ENCODE data around the gene CFAP47. TPM values are rescaled to one million over a fixed set of nuclear protein-coding genes. Genes with fewer than 3 reads are reported as not detected.

Gene CFAP47
- total and polyA plus RNA-seq, 4 experiments from 2014 or later: not detected

GRCh38 chrX:36422368-36422767 is 502.8 kb downstream of the CFAP47 start:
- H3K27ac Mint-ChIP-seq: no peak overlapping the region
- H3K4me1 ChIP-seq (ENCODE audit: insufficient read depth, low read length): no peaks in the 10 kb centered on the region
- POLR2A ChIA-PET (ENCODE audit: partially characterized antibody): no interaction called here
- H3K4me3 ChIP-seq (ENCODE audit: low read length in 2 of 2): no peak overlapping the region
- no peaks in the 10 kb centered on the region for H3K36me3 Mint-ChIP-seq
- no peaks in the 10 kb centered on the region for H3K27me3 Mint-ChIP-seq
- DNase-seq: no peak
- H3K4me3 Mint-ChIP-seq: no peak overlapping the region
- no peaks in the 10 kb centered on the region for H3K9me3 ChIP-seq (ENCODE audit: control insufficient read depth in 1 of 2, low read length in 2 of 2)
- no peak overlapping the region for H3K27ac ChIP-seq (ENCODE audit: low read depth, low read length)
- CTCF ChIA-PET (ENCODE audit: partially characterized antibody): no interaction called here
- H3K9me3 Mint-ChIP-seq: peaks cover 0 to 7% (median 0%) of the 10 kb centered on the region in 8 donors
- intact Hi-C loops (cut with micrococcal nuclease): no loop called here
- H3K36me3 ChIP-seq (ENCODE audit: insufficient read depth, low read length): no peaks in the 10 kb centered on the region
- no peaks in the 10 kb centered on the region for H3K4me1 Mint-ChIP-seq
- H3K27me3 ChIP-seq (ENCODE audit: insufficient read depth, low read length): no peaks in the 10 kb centered on the region

GRCh38 chrX:36431819-36432218 is 512.3 kb downstream of the CFAP47 start:
- intact Hi-C loops (cut with micrococcal nuclease): no loop called here
- Mint-ChIP-seq H3K36me3 (no peaks in the 10 kb centered on the region), H3K4me3 (no peak overlapping the region), H3K4me1 (no peaks in the 10 kb centered on the region), H3K9me3 (peaks cover 0 to 3% (median under 1%) of the 10 kb centered on the region in 8 donors), H3K27me3 (no peaks in the 10 kb centered on the region), H3K27ac (no peak overlapping the region)
- no peak for DNase-seq
- Histone ChIP-seq H3K9me3 (ENCODE audit: control insufficient read depth in 1 of 2, low read length in 2 of 2) (no peaks in the 10 kb centered on the region), H3K27me3 (ENCODE audit: insufficient read depth, low read length) (no peaks in the 10 kb centered on the region), H3K4me1 (ENCODE audit: insufficient read depth, low read length) (no peaks in the 10 kb centered on the region), H3K27ac (ENCODE audit: low read depth, low read length) (no peak overlapping the region), H3K36me3 (ENCODE audit: insufficient read depth, low read length) (no peaks in the 10 kb centered on the region), H3K4me3 (ENCODE audit: low read length in 2 of 2) (no peak overlapping the region)
- ChIA-PET POLR2A (ENCODE audit: partially characterized antibody) (no interaction called here), CTCF (ENCODE audit: partially characterized antibody) (no interaction called here)

DNA sequence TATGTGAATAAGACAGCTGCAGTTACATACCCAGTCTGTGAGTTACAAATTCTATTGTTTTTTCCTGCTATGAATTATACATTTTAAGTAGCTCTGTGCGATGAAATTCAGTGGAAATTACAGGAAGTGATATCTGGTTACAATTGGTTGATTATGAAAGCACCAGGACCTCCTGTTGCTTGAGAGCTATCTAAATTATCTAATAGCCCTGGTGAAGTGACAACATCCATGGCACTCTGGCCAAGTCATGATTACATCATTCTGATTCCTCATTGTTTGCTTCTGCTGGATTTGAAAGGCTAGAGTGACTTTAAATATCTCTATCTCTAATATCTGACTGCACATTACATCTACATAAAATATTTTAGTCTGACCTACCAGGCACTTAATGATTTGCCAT is 515.0 kb downstream of the CFAP47 start:
- Histone ChIP-seq H3K4me1 (ENCODE audit: insufficient read depth, low read length) (no peaks in the 10 kb centered on the region), H3K27ac (ENCODE audit: low read depth, low read length) (no peak overlapping the region), H3K9me3 (ENCODE audit: control insufficient read depth in 1 of 2, low read length in 2 of 2) (no peaks in the 10 kb centered on the region), H3K36me3 (ENCODE audit: insufficient read depth, low read length) (no peaks in the 10 kb centered on the region), H3K27me3 (ENCODE audit: insufficient read depth, low read length) (no peaks in the 10 kb centered on the region), H3K4me3 (ENCODE audit: low read length in 2 of 2) (no peak overlapping the region)
- peaks cover 0 to 7% (median under 1%) of the 10 kb centered on the region in 8 donors for H3K9me3 Mint-ChIP-seq
- no peaks in the 10 kb centered on the region for H3K36me3 Mint-ChIP-seq
- H3K4me1 Mint-ChIP-seq: no peaks in the 10 kb centered on the region
- H3K27ac Mint-ChIP-seq: no peak overlapping the region
- intact Hi-C loops (cut with micrococcal nuclease): no loop called here
- CTCF ChIA-PET (ENCODE audit: partially characterized antibody): no interaction called here
- POLR2A ChIA-PET (ENCODE audit: partially characterized antibody): no interaction called here
- no peaks in the 10 kb centered on the region for H3K27me3 Mint-ChIP-seq
- H3K4me3 Mint-ChIP-seq: no peak overlapping the region
- no peak for DNase-seq

Other genes with a start within 250 kb of the CFAP47 start
- gene MAGEB16, start 121.4 kb upstream of the CFAP47 start, total RNA-seq: not detected
- gene MAGEB16, start 121.4 kb upstream of the CFAP47 start, polyA plus RNA-seq: not detected